DOHH2 (cell line): Measurements from ENCODE around the gene LCE2D.
"Not testable (repeated sequence)": the region's sequence is repeated elsewhere in the genome, so short reads cannot be mapped to it uniquely, and the experiment has no call there.

Experiments used
- H3F3A ChIP-seq: fragments of 200-600 bp; sonication (generic), shearing (Covaris generic); 2 replicates; pipeline ENCODE4 v1.6.0; 2016; ENCODE audit warnings: antibody characterized with exemption, mild to moderate bottlenecking; ENCODE audit not compliant: control insufficient read depth, insufficient read depth
- H3K27ac ChIP-seq: fragments of 200-600 bp; sonication (generic); 2 replicates; pipeline ENCODE4 v1.5.1; 2014; ENCODE audit warnings: low read depth, mild to moderate bottlenecking, low read length, moderate library complexity
- H3K27me3 ChIP-seq: fragments of 200-600 bp; sonication (generic); 2 replicates; pipeline ENCODE4 v1.6.1; 2014; ENCODE audit warnings: mild to moderate bottlenecking, low read length, mixed read lengths; ENCODE audit not compliant: control insufficient read depth
- H3K36me3 ChIP-seq: fragments of 200-600 bp; sonication (generic); 2 replicates; pipeline ENCODE4 v1.6.1; 2014; ENCODE audit warnings: mild to moderate bottlenecking, low read length, moderate library complexity, mixed read lengths; ENCODE audit not compliant: control insufficient read depth
- H3K4me1 ChIP-seq: fragments of 200-600 bp; sonication (generic); 2 replicates; pipeline ENCODE4 v1.6.1; 2014; ENCODE audit warnings: mild to moderate bottlenecking, low read length, mixed read lengths; ENCODE audit not compliant: control insufficient read depth
- H3K4me2 ChIP-seq: fragments of 200-600 bp; sonication (generic); 2 replicates; pipeline ENCODE4 v1.6.0; 2014; ENCODE audit warnings: mild to moderate bottlenecking, low read length, moderate library complexity
- H3K4me3 ChIP-seq: fragments of 200-600 bp; sonication (generic); 2 replicates; pipeline ENCODE4 v1.5.1; 2014; ENCODE audit warnings: mild to moderate bottlenecking, low read length, mixed read lengths
- H3K79me2 ChIP-seq: fragments of 200-600 bp; sonication (generic); 2 replicates; pipeline ENCODE4 v1.6.1; 2014; ENCODE audit warnings: mild to moderate bottlenecking, low read length, mixed read lengths; ENCODE audit not compliant: control insufficient read depth
- H3K9me2 ChIP-seq: fragments of 200-600 bp; sonication (generic); replicated peaks from 2 replicates; pipeline ENCODE4 v1.6.1; 2014; ENCODE audit warnings: mild to moderate bottlenecking, low read length, mixed read lengths; ENCODE audit not compliant: control insufficient read depth
- H3K9me3 ChIP-seq: fragments of 200-600 bp; sonication (generic); 2 replicates; pipeline ENCODE4 v1.6.1; 2014; ENCODE audit warnings: antibody characterized with exemption, low read length, mixed read lengths; ENCODE audit not compliant: control insufficient read depth, insufficient read depth
- H4K20me1 ChIP-seq: fragments of 200-600 bp; sonication (generic); 2 replicates; pipeline ENCODE4 v1.6.0; 2014; ENCODE audit warnings: low read depth, mild to moderate bottlenecking, antibody characterized with exemption, low read length, moderate library complexity; ENCODE audit not compliant: control insufficient read depth, insufficient read depth
- CTCF ChIP-seq: fragments of 200-600 bp; sonication (generic); IDR thresholded peaks from one replicate; pipeline ENCODE4 v1.5.1; 2014; ENCODE audit warnings: antibody characterized with exemption, mild to moderate bottlenecking, low read depth, low read length; ENCODE audit not compliant: poor library complexity, severe bottlenecking
- EZH2phosphoT487 ChIP-seq: fragments of 200-600 bp; sonication (generic); IDR thresholded peaks from 2 replicates; pipeline ENCODE4 v1.6.1; 2017; ENCODE audit warnings: borderline replicate concordance, mild to moderate bottlenecking, antibody characterized with exemption, low read length, moderate library complexity, mixed read lengths

The LCE2D gene

DNA sequence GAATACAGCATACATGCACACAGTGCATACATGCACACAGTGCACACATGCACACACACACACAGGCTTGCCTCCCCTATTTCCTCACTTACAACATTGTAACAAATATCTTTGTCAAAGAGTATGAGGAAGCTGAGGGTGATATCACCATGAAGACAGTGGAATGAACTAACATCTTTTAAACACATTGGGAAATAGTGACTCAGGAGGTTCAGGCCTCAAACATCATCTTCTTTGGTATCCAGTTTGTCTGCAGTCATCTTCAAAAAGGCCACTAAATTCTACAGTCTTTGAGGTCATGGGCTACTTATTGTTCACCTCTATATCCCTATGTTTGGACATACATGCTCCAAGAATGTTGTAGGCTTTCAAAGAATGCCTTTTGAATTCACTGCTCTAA is 20.7 kb downstream of the LCE2D start:
- Histone ChIP-seq H3K4me2 (no peak overlapping the region), H3K79me2 (no peaks in the 10 kb centered on the region), H3K4me1 (no peaks in the 10 kb centered on the region), H3K27me3 (peaks cover 2% of the 10 kb centered on the region; the same call in 1 of the 2 replicates), H3K9me3 (no peaks in the 10 kb centered on the region), H4K20me1 (no peaks in the 10 kb centered on the region), H3K36me3 (no peaks in the 10 kb centered on the region), H3K4me3 (no peak overlapping the region), H3K9me2 (no peaks in the 10 kb centered on the region), H3K27ac (no peak overlapping the region), H3F3A (no peaks in the 10 kb centered on the region)
- TF ChIP-seq EZH2phosphoT487 (no peak), CTCF (no peak)

GRCh38 chr1:152685823-152686222 is 22.6 kb downstream of the LCE2D start, which contains the start of gene LCE2B:
LCE2B (plus strand) TSS chr1:152686123; CDS start chr1:152686844, 721 bp downstream.
- not testable (repeated sequence) for H3K4me3 ChIP-seq, H3K4me2 ChIP-seq, H3K9me3 ChIP-seq, H3K27ac ChIP-seq, H3F3A ChIP-seq, H3K4me1 ChIP-seq, H3K36me3 ChIP-seq, H3K79me2 ChIP-seq, H4K20me1 ChIP-seq, H3K9me2 ChIP-seq, H3K27me3 ChIP-seq

- no peaks in the 10 kb centered on the region for H3K9me2 ChIP-seq
- H4K20me1 ChIP-seq = no peaks in the 10 kb centered on the region
- H3K9me3 ChIP-seq = no peaks in the 10 kb centered on the region
- no peak within 1 kb of the TSS for H3K4me3 ChIP-seq
- H3K4me2 ChIP-seq = no peak within 1 kb of the TSS
- H3K36me3 ChIP-seq = no peaks in the 10 kb centered on the region
- no peaks in the 10 kb centered on the region for H3K79me2 ChIP-seq
- no peaks in the 10 kb centered on the region for H3K27me3 ChIP-seq
- H3F3A ChIP-seq = no peaks in the 10 kb centered on the region
- H3K4me1 ChIP-seq = no peaks in the 10 kb centered on the region
- TF ChIP-seq CTCF (no peak), EZH2phosphoT487 (no peak)
- no peak within 1 kb of the TSS for H3K27ac ChIP-seq
These were observed 34.8 kb downstream of the LCE2D start, which contains the start of gene LCE2A for GRCh38 chr1:152697701-152698600. LCE2A (plus strand) TSS chr1:152698345; CDS start chr1:152698902, 557 bp downstream.

DNA sequence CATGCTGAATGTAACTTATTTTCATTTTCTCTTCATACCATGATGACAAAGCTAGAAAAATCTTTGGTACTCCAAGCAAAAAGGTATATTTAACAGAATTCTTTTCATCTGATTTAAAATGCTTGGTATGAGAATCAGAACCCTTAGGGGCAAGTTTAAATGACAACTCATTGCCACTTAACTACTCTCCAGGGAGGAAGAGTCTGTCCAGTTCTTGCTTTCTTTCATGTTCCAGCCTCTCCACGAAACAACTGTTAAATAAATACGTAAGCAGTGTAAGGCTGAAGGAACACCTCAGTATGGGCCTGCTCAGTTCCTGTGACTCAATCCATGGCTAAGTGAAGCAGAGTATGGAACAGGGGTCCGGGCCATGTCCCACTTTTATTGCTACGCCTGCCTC is 36.6 kb downstream of the LCE2D start:
- Histone ChIP-seq H3F3A (no peaks in the 10 kb centered on the region), H4K20me1 (no peaks in the 10 kb centered on the region), H3K27me3 (no peaks in the 10 kb centered on the region), H3K27ac (no peak overlapping the region), H3K4me3 (no peak overlapping the region), H3K4me2 (no peak overlapping the region), H3K9me2 (no peaks in the 10 kb centered on the region), H3K36me3 (no peaks in the 10 kb centered on the region), H3K4me1 (no peaks in the 10 kb centered on the region), H3K9me3 (no peaks in the 10 kb centered on the region), H3K79me2 (no peaks in the 10 kb centered on the region)
- TF ChIP-seq EZH2phosphoT487 (no peak), CTCF (no peak)
